MM.1S (cell line): ENCODE data around the gene CYP27C1.
"Not testable (repeated sequence)": the region's sequence is repeated elsewhere in the genome, so short reads cannot be mapped to it uniquely, and the experiment has no call there.

ENCODE experiments used
- DNase-seq: peaks from one replicate; pipeline ENCODE4 v3.0.0-alpha.2; 2015
- H2AFZ ChIP-seq: fragments of 300-600 bp; sonication (generic); 2 replicates; pipeline ENCODE4 v1.6.0; 2016; ENCODE audit warnings: antibody characterized with exemption, low read length
- H3F3A ChIP-seq: fragments of 300-600 bp; sonication (generic); 2 replicates; pipeline ENCODE4 v1.6.1; 2016; ENCODE audit warnings: mild to moderate bottlenecking, antibody characterized with exemption, low read length, moderate library complexity, mixed read lengths; ENCODE audit not compliant: insufficient read depth
- H3K27ac ChIP-seq: fragments of 300-600 bp; sonication (generic); 2 replicates; pipeline ENCODE4 v1.5.1; 2016; ENCODE audit warnings: mild to moderate bottlenecking, low read length
- H3K27me3 ChIP-seq: fragments of 300-600 bp; sonication (generic); replicated peaks from 2 replicates; pipeline ENCODE4 v1.6.0; 2016; ENCODE audit warnings: low read length; ENCODE audit not compliant: insufficient read depth
- H3K36me3 ChIP-seq: fragments of 300-600 bp; sonication (generic); replicated peaks from 2 replicates; pipeline ENCODE4 v1.6.1; 2016; ENCODE audit warnings: mild to moderate bottlenecking, low read length, mixed read lengths; ENCODE audit not compliant: insufficient read depth
- H3K4me1 ChIP-seq: fragments of 300-600 bp; sonication (generic); 2 replicates; pipeline ENCODE4 v1.6.1; 2016; ENCODE audit warnings: low read length, mixed read lengths
- H3K4me2 ChIP-seq: fragments of 300-600 bp; sonication (generic); 2 replicates; pipeline ENCODE4 v1.6.0; 2016; ENCODE audit warnings: low read depth, low read length
- H3K4me3 ChIP-seq: fragments of 300-600 bp; sonication (generic); 2 replicates; pipeline ENCODE4 v1.5.1; 2016; ENCODE audit warnings: low read length, mixed read lengths
- H3K79me2 ChIP-seq: fragments of 300-600 bp; sonication (generic); 2 replicates; pipeline ENCODE4 v1.6.1; 2016; ENCODE audit warnings: mixed run types, low read length, mixed read lengths
- H3K9ac ChIP-seq: fragments of 300-600 bp; sonication (generic); 2 replicates; pipeline ENCODE4 v1.6.1; 2016; ENCODE audit warnings: low read length, mixed read lengths
- H3K9me2 ChIP-seq: fragments of 300-600 bp; sonication (generic); replicated peaks from 2 replicates; pipeline ENCODE4 v1.6.1; 2016; ENCODE audit warnings: mild to moderate bottlenecking, low read length, mixed read lengths; ENCODE audit not compliant: insufficient read depth
- H3K9me3 ChIP-seq: fragments of 300-600 bp; sonication (generic); replicated peaks from 2 replicates; pipeline ENCODE4 v1.6.1; 2016; ENCODE audit warnings: mild to moderate bottlenecking, low read length, mixed read lengths; ENCODE audit not compliant: insufficient read depth
- H4K20me1 ChIP-seq: fragments of 300-600 bp; sonication (generic); 2 replicates; pipeline ENCODE4 v1.6.1; 2016; ENCODE audit warnings: mild to moderate bottlenecking, low read length, moderate library complexity, mixed read lengths; ENCODE audit not compliant: insufficient read depth
- EZH2 ChIP-seq: fragments of 300-600 bp; sonication (generic); optimal IDR thresholded peaks from 2 replicates; pipeline ENCODE3; 2017; ENCODE audit warnings: low read depth, mild to moderate bottlenecking, antibody characterized with exemption, low read length, mixed read lengths
- EZH2phosphoT487 ChIP-seq: fragments of 300-600 bp; sonication (generic); IDR thresholded peaks from 2 replicates; pipeline ENCODE4 v1.6.1; 2018; ENCODE audit warnings: antibody characterized with exemption, low read length
- TF ChIP-seq, protein P1 (sequence below): fragments of 300-600 bp; sonication (generic); IDR thresholded peaks from 2 replicates; pipeline ENCODE4 v1.5.1; 2016; ENCODE audit warnings: antibody characterized with exemption, low read length, mixed read lengths

The CYP27C1 gene

DNA sequence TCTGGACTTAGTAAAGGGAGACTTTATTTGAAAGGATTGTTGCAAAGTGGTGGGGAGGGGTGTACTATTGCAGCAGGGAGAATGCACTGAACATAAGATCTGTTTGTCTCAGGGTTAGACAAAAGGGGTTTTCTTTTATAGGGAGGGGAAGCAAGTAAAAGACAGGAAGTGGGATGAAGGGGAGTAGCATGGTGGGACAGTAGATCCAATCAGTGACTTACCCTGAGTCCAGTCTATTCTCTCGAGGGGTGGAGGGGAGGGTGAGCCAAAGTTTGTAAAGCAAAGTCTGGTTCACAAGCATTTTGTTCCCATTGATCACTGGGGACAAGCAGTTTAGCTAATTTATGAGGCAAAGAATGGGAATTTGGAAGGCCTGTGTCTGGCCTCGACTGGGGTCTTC is 35.0 kb upstream of the CYP27C1 start:
- Histone ChIP-seq H3K36me3 (no peaks in the 10 kb centered on the region; the same call in 1 of the 2 replicates), H3K79me2 (no peaks in the 10 kb centered on the region), H3K27me3 (no peaks in the 10 kb centered on the region), H4K20me1 (no peaks in the 10 kb centered on the region), H3K9me2 (no peaks in the 10 kb centered on the region), H3K27ac (no peak overlapping the region), H3K9me3 (no peaks in the 10 kb centered on the region), H3K9ac (no peak overlapping the region), H3F3A (no peaks in the 10 kb centered on the region), H2AFZ (no peak overlapping the region), H3K4me2 (no peak overlapping the region), H3K4me3 (no peak overlapping the region), H3K4me1 (no peaks in the 10 kb centered on the region)
- DNase-seq = no peak
- TF ChIP-seq EZH2 = no peak
- TF ChIP-seq EZH2phosphoT487 = no peak
- TF ChIP-seq, protein P1, sequence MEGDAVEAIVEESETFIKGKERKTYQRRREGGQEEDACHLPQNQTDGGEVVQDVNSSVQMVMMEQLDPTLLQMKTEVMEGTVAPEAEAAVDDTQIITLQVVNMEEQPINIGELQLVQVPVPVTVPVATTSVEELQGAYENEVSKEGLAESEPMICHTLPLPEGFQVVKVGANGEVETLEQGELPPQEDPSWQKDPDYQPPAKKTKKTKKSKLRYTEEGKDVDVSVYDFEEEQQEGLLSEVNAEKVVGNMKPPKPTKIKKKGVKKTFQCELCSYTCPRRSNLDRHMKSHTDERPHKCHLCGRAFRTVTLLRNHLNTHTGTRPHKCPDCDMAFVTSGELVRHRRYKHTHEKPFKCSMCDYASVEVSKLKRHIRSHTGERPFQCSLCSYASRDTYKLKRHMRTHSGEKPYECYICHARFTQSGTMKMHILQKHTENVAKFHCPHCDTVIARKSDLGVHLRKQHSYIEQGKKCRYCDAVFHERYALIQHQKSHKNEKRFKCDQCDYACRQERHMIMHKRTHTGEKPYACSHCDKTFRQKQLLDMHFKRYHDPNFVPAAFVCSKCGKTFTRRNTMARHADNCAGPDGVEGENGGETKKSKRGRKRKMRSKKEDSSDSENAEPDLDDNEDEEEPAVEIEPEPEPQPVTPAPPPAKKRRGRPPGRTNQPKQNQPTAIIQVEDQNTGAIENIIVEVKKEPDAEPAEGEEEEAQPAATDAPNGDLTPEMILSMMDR = no peak

DNA sequence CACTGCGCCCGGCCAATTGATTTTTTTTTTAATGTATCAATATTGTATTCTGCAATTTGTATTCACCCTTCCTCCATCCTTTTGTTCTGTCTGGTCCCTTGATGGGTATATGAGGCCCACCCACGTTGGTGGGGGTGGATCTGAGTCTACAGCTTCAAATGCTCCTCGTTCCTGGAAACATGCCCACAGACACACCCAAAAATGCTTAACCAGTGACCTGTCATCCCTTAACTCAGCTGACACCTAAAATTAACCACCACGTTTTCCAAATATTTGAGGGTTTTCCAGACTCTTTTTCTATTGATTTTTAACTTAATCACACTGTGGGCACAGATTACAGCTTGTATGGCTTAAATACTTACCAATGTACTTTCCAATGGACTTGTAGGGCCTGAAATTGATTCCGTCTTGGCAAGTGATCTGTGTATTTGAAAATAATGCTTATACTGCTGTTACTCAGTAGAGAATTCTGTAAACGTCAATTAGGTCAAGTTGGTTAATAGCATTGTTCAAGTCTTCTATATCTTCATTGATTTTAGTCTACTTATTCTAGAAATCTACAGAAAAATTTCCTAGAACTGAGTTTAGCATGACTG is 34.4 kb upstream of the CYP27C1 start:
- Histone ChIP-seq H3K9me2 (no peaks in the 10 kb centered on the region), H3K27me3 (no peaks in the 10 kb centered on the region), H3K36me3 (no peaks in the 10 kb centered on the region; the same call in 1 of the 2 replicates), H3F3A (no peaks in the 10 kb centered on the region), H2AFZ (no peak overlapping the region), H3K4me2 (no peak overlapping the region), H3K79me2 (no peaks in the 10 kb centered on the region), H4K20me1 (no peaks in the 10 kb centered on the region), H3K9me3 (no peaks in the 10 kb centered on the region), H3K27ac (no peak overlapping the region), H3K9ac (no peak overlapping the region), H3K4me1 (no peaks in the 10 kb centered on the region), H3K4me3 (no peak overlapping the region)
- TF ChIP-seq, protein P1 = no peak
- TF ChIP-seq EZH2phosphoT487 (no peak), EZH2 (no peak)
- no peak for DNase-seq

DNA sequence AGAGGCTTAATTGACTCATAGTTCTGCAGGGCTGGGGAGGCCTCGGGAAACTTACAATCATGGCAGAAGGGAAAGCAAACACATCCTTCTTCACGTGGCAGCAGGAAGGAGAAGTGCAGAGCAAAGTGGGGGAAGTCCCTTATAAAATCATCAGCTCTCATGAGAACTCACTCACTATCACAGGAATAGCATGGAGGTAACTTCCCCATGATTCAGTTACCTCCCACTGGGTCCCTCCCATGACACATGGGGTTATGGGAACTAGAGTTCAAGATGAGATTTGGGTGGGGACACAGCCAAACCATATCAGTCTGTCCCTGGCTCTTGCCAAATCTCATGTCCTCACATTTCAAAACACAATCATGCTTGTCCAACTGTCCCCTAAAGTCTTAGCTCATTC is 21.1 kb upstream of the CYP27C1 start:
- H3K79me2 ChIP-seq, H4K20me1 ChIP-seq, H3K4me1 ChIP-seq, H3K27me3 ChIP-seq, H3K4me2 ChIP-seq, DNase-seq, H3K4me3 ChIP-seq, H2AFZ ChIP-seq, H3K36me3 ChIP-seq, H3F3A ChIP-seq, H3K27ac ChIP-seq, H3K9me3 ChIP-seq, H3K9me2 ChIP-seq, H3K9ac ChIP-seq: not testable (repeated sequence)

DNA sequence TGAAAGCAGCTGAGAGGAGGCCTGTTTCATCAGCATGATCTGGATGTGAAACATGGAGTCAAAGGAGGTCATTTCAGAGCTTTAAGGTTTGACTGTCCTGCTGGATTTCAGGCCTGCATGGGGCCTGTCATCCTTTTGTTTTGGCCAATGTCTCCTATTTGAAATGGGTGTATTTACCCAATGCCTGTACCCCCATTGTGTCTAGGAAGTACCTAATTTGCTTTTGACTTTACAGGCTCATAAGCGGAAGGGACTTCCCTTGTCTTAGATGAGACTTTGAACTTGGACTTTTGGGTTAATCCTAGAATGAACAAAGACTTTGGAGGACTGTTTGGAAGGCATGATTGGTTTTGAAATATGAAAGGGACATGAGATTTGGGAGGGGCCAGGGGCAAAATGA is 19.3 kb upstream of the CYP27C1 start:
- Histone ChIP-seq H3F3A (no peaks in the 10 kb centered on the region), H4K20me1 (no peaks in the 10 kb centered on the region), H2AFZ (no peak overlapping the region), H3K4me2 (no peak overlapping the region), H3K79me2 (no peaks in the 10 kb centered on the region), H3K4me3 (no peak overlapping the region), H3K9me2 (no peaks in the 10 kb centered on the region), H3K27ac (no peak overlapping the region), H3K9me3 (no peaks in the 10 kb centered on the region), H3K9ac (no peak overlapping the region), H3K27me3 (no peaks in the 10 kb centered on the region), H3K4me1 (no peaks in the 10 kb centered on the region), H3K36me3 (no peaks in the 10 kb centered on the region)
- TF ChIP-seq, protein P1 = no peak
- no peak for TF ChIP-seq EZH2
- DNase-seq = no peak

DNA sequence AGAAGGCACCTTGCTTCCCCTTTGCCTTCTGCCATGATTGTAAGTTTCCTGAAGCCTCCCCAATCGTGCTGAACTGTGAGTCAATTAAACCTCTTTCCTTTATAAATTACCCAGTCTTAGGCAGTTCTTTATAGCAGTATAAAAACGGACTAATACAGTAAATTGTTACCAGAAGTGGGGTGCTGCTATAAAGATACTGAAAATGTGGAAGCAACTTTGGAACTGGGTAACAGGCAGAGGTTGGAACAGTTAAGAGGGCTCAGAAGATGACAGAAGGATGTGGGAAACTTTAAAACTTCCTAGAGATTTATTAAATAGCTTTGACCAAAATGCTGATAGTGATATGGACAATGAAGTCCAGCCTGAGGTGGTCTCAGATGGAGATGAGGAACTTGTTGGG is 17.7 kb upstream of the CYP27C1 start:
- not testable (repeated sequence) for H3K4me2 ChIP-seq, H3K4me1 ChIP-seq, DNase-seq, H3K4me3 ChIP-seq, H3K9me2 ChIP-seq, H3K9ac ChIP-seq, H3K9me3 ChIP-seq, H2AFZ ChIP-seq, H4K20me1 ChIP-seq, H3K27ac ChIP-seq, H3K79me2 ChIP-seq, H3K27me3 ChIP-seq, H3F3A ChIP-seq, H3K36me3 ChIP-seq
